ENCODE measurements around the gene SEPSECS.

GRCh38 chr4:25076625-25077398, 83.4 kb downstream of the SEPSECS start:
- TF ChIP-seq CTCF (conservative IDR thresholded peaks at IDR 0.05) (no peak), ZFX (IDR thresholded peaks at IDR 0.05) (no peak)
